HL-60/S4 treated with phorbol 12-myristate 13-acetate at 8.2 ng/mL for 4 days and 3 days (cell line): ENCODE results near the gene RNF114.

Experiments used
- in situ Hi-C: fragments of 300-500 bp; cut with MboI; formaldehyde crosslinking; loops from 2 replicates; pipeline ENCODE4 v1.15.0; 2022; ENCODE audit warnings: low sequenced_read_pairs

The RNF114 gene

DNA sequence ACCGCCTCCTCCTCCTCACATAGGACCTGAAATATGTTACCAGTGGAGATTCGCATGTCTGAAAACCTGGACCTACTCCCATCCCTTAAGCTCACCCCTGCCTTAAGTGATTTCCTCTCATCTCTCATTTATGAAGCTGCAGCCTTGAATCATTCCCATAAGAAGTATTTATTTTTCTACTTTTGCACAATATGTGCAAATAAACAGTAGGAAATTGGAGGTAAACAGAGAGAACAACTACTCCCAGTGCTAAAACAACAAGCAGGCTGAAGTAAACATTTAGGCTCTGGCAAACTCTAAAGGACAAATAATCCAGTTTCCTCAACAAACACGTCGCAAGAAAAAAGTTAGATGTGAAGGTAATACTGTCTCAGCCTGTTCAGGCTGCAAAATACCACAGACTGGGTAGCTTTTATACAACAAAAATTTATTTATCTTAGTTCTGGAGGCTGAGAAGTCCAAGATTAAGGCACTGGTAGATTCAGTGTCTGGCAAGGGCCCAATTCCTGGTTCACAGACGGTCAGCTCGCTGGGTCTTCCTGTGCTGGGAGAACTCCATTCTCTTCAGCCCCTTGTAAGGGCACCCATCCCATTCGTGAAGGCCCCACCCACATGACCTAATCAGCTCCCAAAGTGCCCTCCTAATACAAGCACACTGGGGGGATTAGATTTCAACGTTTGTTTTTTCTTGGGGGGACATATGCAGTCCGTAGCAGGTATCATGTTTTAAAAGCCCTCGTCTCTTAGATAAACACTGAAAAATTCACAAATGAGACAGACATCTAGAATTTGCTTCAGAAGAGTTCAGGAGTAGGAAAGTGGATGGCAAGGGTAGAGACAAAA is 36.4 kb upstream of the RNF114 start:
- in situ Hi-C loops: loop anchor here (25.0 kb wide), 1 partner anchor 562 kb away; no protein-coding TSS in a partner anchor

DNA sequence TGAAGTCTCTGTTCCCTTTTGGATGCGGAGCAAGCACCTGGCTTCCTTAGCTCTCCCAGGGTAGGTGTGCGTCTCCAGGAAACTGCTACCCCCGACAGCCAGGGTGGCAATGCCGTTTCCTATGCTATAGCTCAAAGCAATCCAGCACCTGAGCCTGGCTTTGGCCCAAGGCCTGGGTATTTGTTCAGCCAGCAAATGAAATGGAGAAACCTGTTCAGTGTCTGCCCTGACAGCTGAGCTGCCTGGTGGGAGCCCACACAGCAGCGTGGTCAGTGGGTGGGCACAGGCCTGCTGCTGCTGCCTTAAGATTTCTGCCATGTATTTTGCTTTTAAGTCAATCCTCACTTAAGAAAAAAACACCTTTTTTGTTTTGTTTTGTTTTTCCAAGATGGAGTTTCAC is 34.6 kb upstream of the RNF114 start:
- in situ Hi-C loops: no loop called here

GRCh38 chr20:49904440-49905214 is 31.6 kb upstream of the RNF114 start:
- in situ Hi-C loops: no loop called here

DNA sequence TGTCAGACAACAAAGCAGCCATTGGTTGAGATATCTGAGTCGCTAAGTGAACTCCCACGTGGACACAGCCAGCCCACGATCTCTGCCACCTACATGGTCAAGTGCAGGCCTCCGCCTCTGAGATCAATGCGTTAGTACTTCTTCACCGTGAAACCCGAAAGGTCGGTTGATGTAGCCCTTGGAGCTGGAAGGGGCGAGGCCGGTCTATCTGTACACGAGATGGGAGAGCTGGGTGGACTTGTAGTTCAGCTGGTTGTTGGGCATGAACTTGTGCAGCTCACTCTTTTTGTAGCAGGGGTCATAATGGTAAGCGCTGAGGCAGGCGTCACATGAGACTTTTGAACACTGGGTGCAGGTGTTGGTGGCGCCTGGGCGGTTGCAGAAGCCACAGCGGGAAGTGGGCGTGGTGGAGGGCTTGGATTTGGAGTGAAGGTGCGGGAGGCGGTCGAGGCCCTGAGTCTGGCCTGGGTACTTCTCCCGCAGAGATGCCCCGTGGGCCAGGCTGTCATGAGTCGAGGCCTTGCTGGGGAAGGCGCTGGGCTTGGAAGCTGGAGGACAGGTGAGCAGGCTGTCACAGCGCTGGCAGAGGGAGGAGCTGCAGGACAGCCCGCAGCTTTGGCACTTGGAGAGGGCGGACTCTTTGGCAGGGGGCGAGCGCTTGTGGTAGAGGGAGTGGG is 30.6 kb upstream of the RNF114 start:
- in situ Hi-C loops: no loop called here

GRCh38 chr20:49906101-49906604 is 30.0 kb upstream of the RNF114 start:
- in situ Hi-C loops: no loop called here

GRCh38 chr20:49906615-49907154 is 29.5 kb upstream of the RNF114 start:
- in situ Hi-C loops: no loop called here

DNA sequence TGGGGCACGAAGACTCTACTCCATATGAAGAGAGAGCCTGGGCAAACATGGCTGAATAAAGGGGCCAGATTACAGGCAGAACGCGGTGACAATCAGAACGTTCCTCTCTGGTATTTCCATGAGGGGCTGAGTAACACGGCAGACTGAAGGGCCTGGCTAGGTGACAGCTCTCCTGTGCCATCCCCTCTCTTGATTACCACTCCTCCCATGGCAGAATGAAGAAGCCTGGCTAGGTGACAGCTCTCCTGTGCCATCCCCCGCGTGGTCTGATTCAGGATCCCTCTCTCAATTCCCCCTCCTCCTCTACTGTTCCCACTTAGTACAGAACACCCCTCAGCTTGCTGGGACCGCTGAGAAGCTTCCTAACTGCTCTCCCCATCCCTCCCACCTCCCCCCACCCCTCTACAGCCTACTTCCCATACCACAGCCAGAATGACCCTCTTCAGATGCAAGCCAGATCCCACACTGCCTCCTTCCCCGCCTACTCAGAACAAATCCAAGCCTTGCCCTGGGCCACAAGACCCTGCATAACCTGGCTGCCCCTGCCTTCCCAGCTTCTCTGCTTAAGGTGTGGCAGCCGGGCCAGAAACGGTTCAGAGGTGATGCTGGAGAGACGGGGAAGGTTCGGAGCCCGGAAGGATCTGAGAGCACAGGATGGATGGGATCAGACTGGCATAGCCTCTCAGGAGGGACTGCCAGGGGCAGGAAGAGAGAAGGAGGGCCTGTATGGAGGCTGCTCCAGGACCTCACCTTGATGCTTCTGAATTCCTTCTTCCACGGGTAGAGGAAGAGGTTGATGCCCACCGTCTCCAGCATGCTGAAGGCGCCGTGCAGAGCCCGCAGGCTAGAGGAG is 28.6 kb upstream of the RNF114 start:
- in situ Hi-C loops: no loop called here

- in situ Hi-C loops: no loop called here
Observed at GRCh38 chr20:49908258-49908565, 28.0 kb upstream of the RNF114 start.

- in situ Hi-C loops: no loop called here
Observed at GRCh38 chr20:49909499-49910339, 26.5 kb upstream of the RNF114 start.

DNA sequence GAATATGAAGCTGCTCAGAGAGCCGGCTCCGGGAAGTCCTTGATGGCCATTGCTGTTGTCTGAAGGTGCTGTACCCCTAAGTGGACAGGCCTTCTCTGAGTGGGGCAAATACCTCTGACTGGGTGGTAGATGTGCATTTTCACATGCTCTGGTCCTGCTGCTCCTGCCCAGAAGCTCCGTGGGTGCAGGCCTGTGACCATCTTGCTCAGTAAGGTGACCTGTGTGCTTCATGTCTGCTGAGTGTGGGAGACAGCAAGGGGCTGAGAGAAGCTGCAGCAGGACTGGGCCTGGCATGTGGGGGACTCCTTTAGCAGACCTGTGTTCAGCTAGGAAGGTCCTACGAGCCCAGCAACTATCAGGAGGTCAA is 25.9 kb upstream of the RNF114 start:
- in situ Hi-C loops: no loop called here

DNA sequence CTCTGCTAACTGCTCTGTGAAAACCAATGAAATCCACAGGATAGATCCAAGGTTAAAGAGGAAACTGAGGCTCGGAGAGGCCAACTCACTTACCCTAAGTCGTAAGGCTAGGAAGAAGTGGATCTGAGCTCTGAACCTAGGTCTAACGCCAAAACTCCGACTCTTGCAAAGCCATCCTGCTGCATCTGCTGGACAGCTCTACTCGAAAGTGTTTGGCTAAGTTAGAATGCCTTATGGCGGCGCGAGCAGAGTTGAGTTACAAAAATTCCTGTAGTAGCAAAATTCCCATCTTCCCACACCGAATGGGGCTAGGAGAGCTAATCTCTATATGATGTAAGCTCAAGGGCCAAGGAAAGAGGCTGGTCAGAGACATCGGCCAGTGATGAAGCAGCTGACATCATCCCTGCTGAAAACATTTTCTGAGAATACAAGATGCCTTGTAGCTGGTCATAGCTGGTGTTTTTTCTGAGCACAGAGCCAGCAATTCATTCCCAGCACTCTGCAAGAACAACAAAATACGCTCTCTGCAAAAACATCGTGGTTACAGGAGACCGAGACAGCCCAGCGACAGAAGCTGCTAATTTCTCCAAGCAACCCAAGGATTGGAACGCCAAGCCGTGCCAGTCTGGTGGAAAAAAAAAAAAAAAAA is 22.7 kb upstream of the RNF114 start:
- in situ Hi-C loops: no loop called here

GRCh38 chr20:49914310-49915117 is 21.7 kb upstream of the RNF114 start:
- in situ Hi-C loops: no loop called here

DNA sequence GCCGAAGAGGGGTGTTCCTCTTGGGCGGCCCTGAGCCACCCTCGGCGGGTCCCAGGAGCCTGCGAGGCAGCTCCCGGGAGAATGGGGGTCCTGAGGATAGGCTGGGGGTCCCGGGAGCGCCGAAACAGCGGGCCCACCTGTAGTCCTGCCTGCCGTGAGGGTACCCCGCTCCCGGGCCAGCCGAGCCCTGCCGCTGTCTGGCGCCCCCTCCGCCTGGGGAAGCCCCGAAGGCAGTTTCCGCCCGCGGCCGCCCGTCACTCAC is 21.1 kb upstream of the RNF114 start:
- in situ Hi-C loops: no loop called here

DNA sequence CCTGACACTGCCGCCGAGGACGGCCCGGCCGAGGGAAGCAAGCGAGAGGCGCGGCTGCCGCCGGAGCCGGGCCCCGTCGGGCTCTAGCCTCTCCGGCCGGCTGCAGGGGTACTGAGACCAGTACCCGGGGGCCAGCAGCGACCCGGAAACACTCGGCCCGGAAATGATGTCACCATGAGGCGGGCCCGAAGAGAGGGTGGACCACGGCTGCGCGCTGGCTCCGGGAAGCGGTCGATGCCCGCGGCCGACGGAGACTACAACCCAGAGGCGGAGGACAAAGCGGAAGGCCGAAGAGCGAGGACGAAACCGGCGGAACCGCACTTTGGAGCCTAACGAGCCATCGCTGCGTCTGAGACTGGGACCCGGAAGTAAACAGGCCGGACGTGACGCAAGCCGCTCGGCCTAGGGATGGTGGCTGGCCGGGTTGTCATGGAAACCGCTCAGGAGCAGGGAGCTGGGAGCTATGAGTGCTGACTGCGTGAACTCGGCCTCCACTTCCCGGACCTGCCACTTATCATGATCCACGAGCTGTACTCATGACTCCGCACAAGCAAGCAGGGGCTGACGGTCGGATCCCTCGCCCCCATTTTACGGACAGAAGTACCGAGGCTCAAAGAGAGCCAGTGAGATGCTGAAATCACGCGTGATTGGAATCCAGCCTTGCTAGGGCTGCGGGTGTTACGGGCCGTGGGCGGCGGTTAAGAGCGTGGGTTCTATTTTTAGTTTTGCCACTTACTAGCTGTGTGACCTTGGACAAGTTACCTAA is 20.6 kb upstream of the RNF114 start, which contains the start of gene SPATA2:
SPATA2 (minus strand) TSS at position 150 of the 766 bp plus-strand sequence. CDS start 7,039 bp downstream, outside the sequence.
- in situ Hi-C loops: no loop called here

DNA sequence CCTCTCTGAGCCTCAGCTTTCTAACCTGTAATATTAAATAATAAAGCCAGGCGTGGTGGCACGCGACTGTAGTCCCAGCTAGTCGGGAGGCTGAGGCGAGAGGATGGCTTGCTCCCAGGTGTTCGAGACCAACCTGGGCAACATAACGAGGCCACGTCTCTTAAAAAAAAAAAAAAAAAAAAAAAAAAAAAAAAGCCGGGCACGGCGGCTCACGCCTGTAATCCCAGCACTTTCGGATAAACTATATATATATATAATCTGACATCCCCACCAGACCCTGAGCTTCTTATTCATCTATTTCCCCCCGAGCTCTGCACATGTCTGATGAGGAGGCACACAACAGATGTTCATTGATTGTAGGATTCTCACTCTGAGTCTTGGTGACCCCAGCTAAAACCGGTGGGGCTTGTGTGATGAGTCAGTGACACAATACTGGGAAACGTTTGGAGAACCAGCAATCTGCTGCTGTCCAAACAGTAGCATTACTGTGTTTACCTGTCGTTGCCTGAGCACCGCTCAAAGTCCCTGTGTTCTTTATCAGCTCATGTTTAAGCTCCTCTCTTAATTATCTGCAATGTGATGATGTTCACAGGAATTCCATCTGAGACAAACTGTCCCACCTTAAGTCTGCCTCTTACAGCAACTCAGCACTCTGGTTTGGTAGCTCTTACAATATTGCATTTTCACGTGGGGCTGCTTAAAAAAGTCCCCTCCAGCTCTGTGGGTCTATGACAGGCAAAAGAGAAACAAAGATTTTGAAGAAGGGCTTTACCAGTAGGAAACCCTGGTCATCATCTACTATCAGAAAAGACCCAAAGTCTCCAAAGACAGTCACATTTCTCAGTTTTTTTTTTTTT is 19.8 kb upstream of the RNF114 start:
- in situ Hi-C loops: no loop called here

DNA sequence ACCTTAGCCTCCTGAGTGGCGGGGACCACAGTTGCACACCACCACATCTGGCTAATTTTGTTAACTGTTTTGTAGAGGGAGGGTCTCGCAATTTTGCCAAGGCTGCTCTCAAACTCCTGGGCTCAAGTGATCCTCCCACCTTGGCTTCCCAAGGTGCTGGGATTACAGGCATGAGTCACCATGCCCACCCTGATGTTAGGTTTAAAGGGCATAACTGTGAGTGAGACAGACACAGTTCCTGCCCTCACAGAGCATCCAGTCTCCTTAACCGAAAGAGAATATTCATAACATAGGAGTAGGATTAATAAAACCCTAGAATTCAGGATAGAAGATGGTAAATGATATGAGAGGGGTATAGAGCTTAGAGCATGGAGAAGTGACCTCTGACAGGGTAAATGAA is 17.8 kb upstream of the RNF114 start:
- in situ Hi-C loops: no loop called here

DNA sequence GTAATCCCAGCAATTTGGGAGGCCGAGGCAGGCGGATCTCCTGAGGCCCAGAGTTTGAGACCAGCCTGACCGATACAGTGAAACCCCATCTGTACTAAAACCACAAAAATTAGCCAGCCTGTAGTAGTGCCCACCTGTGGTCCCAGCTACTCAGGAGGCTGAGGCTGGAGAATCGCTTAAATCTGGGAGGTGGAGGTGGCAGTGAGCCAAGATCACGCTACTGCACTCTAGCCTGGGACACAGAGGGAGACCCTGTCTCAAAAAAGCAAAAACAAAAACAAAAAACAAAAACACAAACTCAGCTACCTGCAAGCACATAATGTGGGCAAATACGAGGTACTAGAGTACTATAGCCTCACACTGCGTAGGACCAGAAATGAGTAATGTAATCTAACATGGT is 17.2 kb upstream of the RNF114 start:
- in situ Hi-C loops: no loop called here
